ENCODE measurements around the gene PER3. TPM values are rescaled to one million over a fixed set of nuclear protein-coding genes. Genes with fewer than 3 reads are reported as not detected.
"Not testable (repeated sequence)": the region's sequence is repeated elsewhere in the genome, so short reads cannot be mapped to it uniquely, and the experiment has no call there.

Gene PER3
- total and polyA plus RNA-seq, 8 donors: 4.6 to 13.9 (median 9.6) TPM

GRCh38 chr1:7786795-7787194, 2.7 kb downstream of the PER3 start:
- H3K4me1 ChIP-seq: peaks cover 10 to 17% (median 13%) of the 10 kb centered on the region in 3 donors
- no peak for ATAC-seq
- peaks cover 0 to 21% (median 8%) of the 10 kb centered on the region in 3 donors for H3K36me3 ChIP-seq
- no peak overlapping the region for H3K27ac ChIP-seq
- 48% methylated on average over 5 of the region's 5 CpGs for WGBS, 2 donors
- no peak for DNase-seq
- no peak for FAIRE-seq
- no peaks in the 10 kb centered on the region for H3K9me3 ChIP-seq
- no peaks in the 10 kb centered on the region for H3K27me3 ChIP-seq
- no peak overlapping the region for H3K4me3 ChIP-seq
- intact Hi-C loops (cut with DNase I): no loop called here
- TF ChIP-seq, protein P1, sequence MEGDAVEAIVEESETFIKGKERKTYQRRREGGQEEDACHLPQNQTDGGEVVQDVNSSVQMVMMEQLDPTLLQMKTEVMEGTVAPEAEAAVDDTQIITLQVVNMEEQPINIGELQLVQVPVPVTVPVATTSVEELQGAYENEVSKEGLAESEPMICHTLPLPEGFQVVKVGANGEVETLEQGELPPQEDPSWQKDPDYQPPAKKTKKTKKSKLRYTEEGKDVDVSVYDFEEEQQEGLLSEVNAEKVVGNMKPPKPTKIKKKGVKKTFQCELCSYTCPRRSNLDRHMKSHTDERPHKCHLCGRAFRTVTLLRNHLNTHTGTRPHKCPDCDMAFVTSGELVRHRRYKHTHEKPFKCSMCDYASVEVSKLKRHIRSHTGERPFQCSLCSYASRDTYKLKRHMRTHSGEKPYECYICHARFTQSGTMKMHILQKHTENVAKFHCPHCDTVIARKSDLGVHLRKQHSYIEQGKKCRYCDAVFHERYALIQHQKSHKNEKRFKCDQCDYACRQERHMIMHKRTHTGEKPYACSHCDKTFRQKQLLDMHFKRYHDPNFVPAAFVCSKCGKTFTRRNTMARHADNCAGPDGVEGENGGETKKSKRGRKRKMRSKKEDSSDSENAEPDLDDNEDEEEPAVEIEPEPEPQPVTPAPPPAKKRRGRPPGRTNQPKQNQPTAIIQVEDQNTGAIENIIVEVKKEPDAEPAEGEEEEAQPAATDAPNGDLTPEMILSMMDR (IDR thresholded peaks at IDR 0.05): no peak

DNA sequence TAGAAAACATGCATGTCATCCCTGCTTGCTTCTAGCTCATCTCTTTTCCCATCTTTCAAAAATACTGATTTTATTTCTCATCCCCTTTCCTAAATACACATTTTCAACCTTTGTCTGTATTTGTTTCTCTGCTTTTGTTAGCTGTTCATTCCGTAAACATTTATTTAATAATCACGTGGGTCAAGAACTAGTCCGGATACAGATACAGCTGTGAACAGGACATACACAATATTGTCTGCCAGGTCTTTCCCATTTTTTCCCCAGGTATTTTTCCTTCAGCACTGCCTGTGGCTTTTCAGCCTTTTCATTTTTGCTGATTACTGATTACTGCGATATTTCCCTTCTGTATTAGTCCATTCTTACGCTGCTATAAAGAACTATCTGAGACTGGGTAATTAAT, 5.7 kb downstream of the PER3 start:
- TF ChIP-seq, protein P1 (IDR thresholded peaks at IDR 0.05): no peak
- DNase-seq (no peak), ATAC-seq (no peak), FAIRE-seq (no peak)
- Histone ChIP-seq H3K4me1 (peaks cover 10 to 15% (median 13%) of the 10 kb centered on the region in 3 donors), H3K27me3 (no peaks in the 10 kb centered on the region), H3K36me3 (peaks cover 0 to 22% (median 13%) of the 10 kb centered on the region in 3 donors), H3K9me3 (no peaks in the 10 kb centered on the region), H3K27ac (no peak overlapping the region), H3K4me3 (no peak overlapping the region)
- 79 to 82% methylated on average over 5 of the region's 5 CpGs for WGBS, 2 donors
- intact Hi-C loops (cut with DNase I): no loop called here

DNA sequence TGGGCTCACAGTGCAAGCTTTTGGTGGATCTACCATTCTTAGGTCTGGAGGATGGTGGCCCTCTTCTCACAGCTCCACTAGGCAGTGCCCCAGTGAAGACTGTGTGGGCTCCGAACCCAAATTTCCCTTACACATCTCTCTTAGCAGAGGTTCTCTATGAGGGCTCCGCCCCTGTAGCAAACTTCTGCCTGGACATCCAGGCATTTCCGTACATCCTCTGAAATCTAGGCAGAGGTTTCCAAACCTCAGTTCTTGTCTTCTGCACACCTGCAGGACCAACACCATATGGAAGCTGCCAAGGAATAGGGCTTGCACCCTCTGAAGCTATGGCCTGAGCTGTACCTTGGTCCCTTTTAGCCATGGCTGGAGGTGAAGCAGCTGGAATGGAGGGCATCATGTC, 6.9 kb downstream of the PER3 start:
- H3K27me3 ChIP-seq; intact Hi-C loops (cut with DNase I); H3K4me3 ChIP-seq; H3K9me3 ChIP-seq; H3K27ac ChIP-seq; ATAC-seq; FAIRE-seq; DNase-seq: not testable (repeated sequence)
- WGBS, 2 donors: 96 to 97% methylated on average over 3 of the region's 3 CpGs
- Histone ChIP-seq H3K36me3 (peaks cover 0 to 22% (median 13%) of the 10 kb centered on the region in 3 donors), H3K4me1 (peaks cover 10 to 13% (median 12%) of the 10 kb centered on the region in 3 donors)

- FAIRE-seq: no peak
- H3K27ac ChIP-seq: no peak overlapping the region
- 82 to 86% methylated on average over 12 of the region's 12 CpGs for WGBS, 2 donors
- H3K27me3 ChIP-seq: no peaks in the 10 kb centered on the region
- H3K4me3 ChIP-seq: no peak overlapping the region
- no peak for DNase-seq
- H3K4me1 ChIP-seq: no peaks in the 10 kb centered on the region
- TF ChIP-seq, protein P1 (IDR thresholded peaks at IDR 0.05): no peak
- H3K36me3 ChIP-seq: peaks cover 0 to 40% (median 5%) of the 10 kb centered on the region in 3 donors
- ATAC-seq: no peak
- intact Hi-C loops (cut with DNase I): no loop called here
- H3K9me3 ChIP-seq: no peaks in the 10 kb centered on the region
Measured at GRCh38 chr1:7795406-7795805, 11.3 kb downstream of the PER3 start.

DNA sequence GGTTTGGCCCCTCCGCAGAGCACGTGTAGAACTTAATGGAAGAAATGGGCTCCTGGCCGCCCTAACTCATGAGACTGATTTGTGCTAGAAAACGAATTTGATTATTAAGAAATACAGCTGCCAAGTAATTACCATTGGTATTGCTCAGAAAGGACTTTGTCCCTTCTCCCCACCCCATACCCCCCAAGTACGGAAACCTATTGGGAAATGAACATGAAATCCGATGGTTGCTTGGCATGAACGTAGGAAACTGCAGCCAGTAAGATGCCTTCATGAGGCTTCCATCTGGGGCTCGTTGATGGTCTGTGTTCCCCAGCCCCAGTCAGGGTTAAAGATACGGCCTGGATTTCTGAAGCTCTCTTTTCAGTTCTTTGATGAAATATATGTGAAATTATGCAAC, 21.4 kb downstream of the PER3 start:
- 86 to 89% methylated on average over 9 of the region's 9 CpGs for WGBS, 2 donors
- intact Hi-C loops (cut with DNase I): no loop called here

More for the DNA sequence above, 21.4 kb downstream of the PER3 start:
- peaks cover 0 to 84% (median 17%) of the 10 kb centered on the region in 3 donors for H3K36me3 ChIP-seq
- FAIRE-seq: no peak
- H3K4me3 ChIP-seq: no peak overlapping the region
- DNase-seq: no peak
- no peaks in the 10 kb centered on the region for H3K9me3 ChIP-seq
- H3K27me3 ChIP-seq: no peaks in the 10 kb centered on the region
- no peak overlapping the region for H3K27ac ChIP-seq
- TF ChIP-seq, protein P1 (IDR thresholded peaks at IDR 0.05): no peak
- no peak for ATAC-seq
- no peaks in the 10 kb centered on the region for H3K4me1 ChIP-seq

All from pancreas (tissue), 10 donors.